ENCODE results near the gene DUSP2.

The DUSP2 gene

DNA sequence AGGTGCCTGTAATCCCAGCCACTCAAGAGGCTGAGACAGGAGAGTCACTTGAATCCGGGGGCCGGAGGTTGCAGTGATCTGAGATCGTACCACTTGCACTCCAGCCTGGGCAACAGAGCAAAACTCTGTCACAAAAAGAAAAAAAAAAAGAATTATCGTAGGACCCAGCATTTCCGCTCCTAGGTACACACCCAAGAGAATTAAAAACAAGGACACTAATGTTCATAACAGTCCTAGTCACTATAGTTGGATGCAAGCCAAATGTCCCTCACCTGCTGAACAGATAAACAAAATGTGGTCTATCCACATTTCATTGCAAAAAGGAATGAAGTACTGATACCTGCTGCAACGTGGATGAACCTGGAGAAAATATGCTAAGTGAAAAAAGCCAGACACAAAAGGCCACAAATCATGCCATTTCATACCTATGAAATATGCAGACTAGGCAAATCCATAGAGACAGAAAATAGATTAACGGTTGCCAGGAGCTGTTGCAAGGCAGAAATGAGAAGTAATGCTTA, 50.1 kb downstream of the DUSP2 start:
- no peak overlapping the region for H3K4me2 ChIP-seq (ENCODE audit: low read length)
- no peak overlapping the region for H3K9ac ChIP-seq (ENCODE audit: low read length)
- H2AFZ ChIP-seq (ENCODE audit: low read length), result no peak overlapping the region
- peaks cover 16% of the 10 kb centered on the region; the same call in 1 of the 2 replicates for H3K27me3 ChIP-seq (ENCODE audit: insufficient read depth, low read length)
- TF ChIP-seq, protein P1, sequence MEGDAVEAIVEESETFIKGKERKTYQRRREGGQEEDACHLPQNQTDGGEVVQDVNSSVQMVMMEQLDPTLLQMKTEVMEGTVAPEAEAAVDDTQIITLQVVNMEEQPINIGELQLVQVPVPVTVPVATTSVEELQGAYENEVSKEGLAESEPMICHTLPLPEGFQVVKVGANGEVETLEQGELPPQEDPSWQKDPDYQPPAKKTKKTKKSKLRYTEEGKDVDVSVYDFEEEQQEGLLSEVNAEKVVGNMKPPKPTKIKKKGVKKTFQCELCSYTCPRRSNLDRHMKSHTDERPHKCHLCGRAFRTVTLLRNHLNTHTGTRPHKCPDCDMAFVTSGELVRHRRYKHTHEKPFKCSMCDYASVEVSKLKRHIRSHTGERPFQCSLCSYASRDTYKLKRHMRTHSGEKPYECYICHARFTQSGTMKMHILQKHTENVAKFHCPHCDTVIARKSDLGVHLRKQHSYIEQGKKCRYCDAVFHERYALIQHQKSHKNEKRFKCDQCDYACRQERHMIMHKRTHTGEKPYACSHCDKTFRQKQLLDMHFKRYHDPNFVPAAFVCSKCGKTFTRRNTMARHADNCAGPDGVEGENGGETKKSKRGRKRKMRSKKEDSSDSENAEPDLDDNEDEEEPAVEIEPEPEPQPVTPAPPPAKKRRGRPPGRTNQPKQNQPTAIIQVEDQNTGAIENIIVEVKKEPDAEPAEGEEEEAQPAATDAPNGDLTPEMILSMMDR (IDR thresholded peaks at IDR 0.05; ENCODE audit: low read length), result no peak
- no peak for TF ChIP-seq EZH2 (IDR thresholded peaks at IDR 0.05; ENCODE audit: borderline replicate concordance, low read length)
- H3K9me2 ChIP-seq (ENCODE audit: low read depth, low read length), result no peaks in the 10 kb centered on the region
- H3F3A ChIP-seq (ENCODE audit: insufficient read depth, low read length), result no peaks in the 10 kb centered on the region
- no peaks in the 10 kb centered on the region for H3K36me3 ChIP-seq (ENCODE audit: insufficient read depth, low read length)
- H3K4me1 ChIP-seq (ENCODE audit: insufficient read depth, low read length, severe bottlenecking), result no peaks in the 10 kb centered on the region
- H3K9me3 ChIP-seq (ENCODE audit: low read length), result no peaks in the 10 kb centered on the region
- H3K4me3 ChIP-seq (ENCODE audit: low read depth, low read length, poor library complexity, severe bottlenecking), result no peak overlapping the region
- no peaks in the 10 kb centered on the region for H4K20me1 ChIP-seq (ENCODE audit: insufficient read depth, low read length)
- no peaks in the 10 kb centered on the region for H3K79me2 ChIP-seq (ENCODE audit: insufficient read depth, low read length)
- H3K27ac ChIP-seq (ENCODE audit: low read depth, low read length, poor library complexity, severe bottlenecking), result no peak overlapping the region

DNA sequence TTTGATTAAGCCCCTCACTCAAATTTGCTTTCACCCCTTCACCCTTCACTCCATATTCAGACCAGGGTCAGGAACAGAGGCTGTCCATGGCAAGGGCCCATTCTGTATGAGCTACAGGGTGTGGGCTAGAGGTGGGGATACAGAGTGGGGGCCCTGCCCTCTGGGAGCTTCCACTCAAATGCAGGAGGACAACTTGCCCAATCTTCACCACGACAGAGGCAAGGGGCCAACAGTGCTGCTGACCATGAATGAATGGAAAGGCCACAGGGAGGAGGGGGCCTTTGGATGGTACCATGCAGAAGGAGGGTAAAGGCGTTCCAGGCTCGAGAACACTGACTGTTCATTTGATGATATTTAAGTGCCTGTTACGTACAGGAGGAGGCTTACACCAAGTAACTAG, 51.7 kb downstream of the DUSP2 start:
- Histone ChIP-seq H3K27ac (ENCODE audit: low read depth, low read length, poor library complexity, severe bottlenecking) (no peak overlapping the region), H3K4me1 (ENCODE audit: insufficient read depth, low read length, severe bottlenecking) (no peaks in the 10 kb centered on the region), H3K27me3 (ENCODE audit: insufficient read depth, low read length) (peaks cover 17% of the 10 kb centered on the region; the same call in 1 of the 2 replicates), H3K4me3 (ENCODE audit: low read depth, low read length, poor library complexity, severe bottlenecking) (no peak overlapping the region), H3K9ac (ENCODE audit: low read length) (no peak overlapping the region), H3K36me3 (ENCODE audit: insufficient read depth, low read length) (no peaks in the 10 kb centered on the region), H3K9me3 (ENCODE audit: low read length) (no peaks in the 10 kb centered on the region), H4K20me1 (ENCODE audit: insufficient read depth, low read length) (no peaks in the 10 kb centered on the region), H2AFZ (ENCODE audit: low read length) (no peak overlapping the region), H3F3A (ENCODE audit: insufficient read depth, low read length) (no peaks in the 10 kb centered on the region), H3K79me2 (ENCODE audit: insufficient read depth, low read length) (no peaks in the 10 kb centered on the region), H3K4me2 (ENCODE audit: low read length) (no peak overlapping the region), H3K9me2 (ENCODE audit: low read depth, low read length) (no peaks in the 10 kb centered on the region)
- TF ChIP-seq EZH2 (IDR thresholded peaks at IDR 0.05; ENCODE audit: borderline replicate concordance, low read length), result no peak
- TF ChIP-seq, protein P1 (IDR thresholded peaks at IDR 0.05; ENCODE audit: low read length), result no peak

All from OCI-LY1 (cell line).